Hindlimb muscle (tissue), 1 donor: ENCODE data around the gene FDX1. TPM values are rescaled to one million over a fixed set of nuclear protein-coding genes. Genes with fewer than 3 reads are reported as not detected.

Source experiments
- DNase-seq: peaks from one replicate; pipeline ENCODE4 v3.0.0-alpha.2; 2013
- polyA plus RNA-seq: library from polyadenylated mRNA; unstranded; fragments of 120-200 nt; gene quantifications from one replicate; pipeline ENCODE4 v1.2.1, GENCODE V29; 2013; ENCODE audit not compliant: insufficient read length

Gene FDX1
- polyA plus RNA-seq, 1 donor, result 8.3 TPM

GRCh38 chr11:110512026-110512425 lies 82.3 kb downstream of the FDX1 start:
- no peak for DNase-seq

GRCh38 chr11:110513259-110513801 lies 83.6 kb downstream of the FDX1 start:
- peak; percentile 70 for DNase-seq

- peak; percentile 45 for DNase-seq
These were observed 84.2 kb downstream of the FDX1 start for GRCh38 chr11:110513846-110514437.

Other genes with a start within 250 kb of the FDX1 start
- gene RDX, start 133.3 kb upstream of the FDX1 start, polyA plus RNA-seq, result 67.0 TPM